HG02870 (cell line): ENCODE results near the gene UBE2E2.
A peak's percentile ranks its signal among the peaks of the same experiment; 100 is the strongest.

ENCODE experiments used
- ATAC-seq: cut with Tn5 transposase; IDR thresholded peaks from one replicate; pipeline ENCODE4 v1.9.1; 2021; ENCODE audit warnings: mild to moderate bottlenecking, moderate library complexity; ENCODE audit not compliant: unreplicated experiment

Gene UBE2E2

GRCh38 chr3:23468203-23468602 is 265.1 kb downstream of the UBE2E2 start:
- no peak for ATAC-seq

GRCh38 chr3:23474580-23475357 is 271.6 kb downstream of the UBE2E2 start:
- ATAC-seq, result no peak

GRCh38 chr3:23475446-23475845 is 272.3 kb downstream of the UBE2E2 start:
- ATAC-seq, result no peak

GRCh38 chr3:23479026-23479425 is 275.9 kb downstream of the UBE2E2 start:
- no peak for ATAC-seq

- ATAC-seq, result no peak
Observed at GRCh38 chr3:23479615-23480328, 276.6 kb downstream of the UBE2E2 start.

- no peak for ATAC-seq
Observed at GRCh38 chr3:23480329-23480714, 277.2 kb downstream of the UBE2E2 start.

GRCh38 chr3:23481011-23481615 is 278.0 kb downstream of the UBE2E2 start:
- no peak for ATAC-seq

GRCh38 chr3:23481616-23482278 is 278.6 kb downstream of the UBE2E2 start:
- ATAC-seq, result peak; percentile 77

- no peak for ATAC-seq
Observed at GRCh38 chr3:23484386-23484785, 281.3 kb downstream of the UBE2E2 start.

- no peak for ATAC-seq
Observed at GRCh38 chr3:23485922-23486321, 282.8 kb downstream of the UBE2E2 start.

- ATAC-seq, result no peak
Observed at GRCh38 chr3:23487015-23487414, 283.9 kb downstream of the UBE2E2 start.

- no peak for ATAC-seq
Observed at GRCh38 chr3:23488618-23489017, 285.5 kb downstream of the UBE2E2 start.

GRCh38 chr3:23489300-23490158 is 286.4 kb downstream of the UBE2E2 start:
- ATAC-seq, result no peak

- no peak for ATAC-seq
Observed at GRCh38 chr3:23490459-23490858, 287.3 kb downstream of the UBE2E2 start.

- ATAC-seq, result no peak
Observed at GRCh38 chr3:23492057-23492456, 288.9 kb downstream of the UBE2E2 start.

- ATAC-seq, result no peak
Observed at GRCh38 chr3:23493889-23494288, 290.8 kb downstream of the UBE2E2 start.

- ATAC-seq, result no peak
Observed at GRCh38 chr3:23494967-23495366, 291.8 kb downstream of the UBE2E2 start.

GRCh38 chr3:23495507-23495906 is 292.4 kb downstream of the UBE2E2 start:
- no peak for ATAC-seq

GRCh38 chr3:23496165-23496564 is 293.0 kb downstream of the UBE2E2 start:
- ATAC-seq, result peak; percentile 75

GRCh38 chr3:23497156-23497555 is 294.0 kb downstream of the UBE2E2 start:
- no peak for ATAC-seq
